Measurements from ENCODE around the gene TRERF1.

The TRERF1 gene

GRCh38 chr6:42339991-42340401, 111.7 kb downstream of the TRERF1 start:
- Histone ChIP-seq H3K79me1 (replicated peaks; ENCODE audit: low read length, poor library complexity, severe bottlenecking) (peaks cover 51% of the 10 kb centered on the region), H2AFZ (ENCODE audit: low read depth, low read length) (no peak overlapping the region), H4K91ac (ENCODE audit: low read length) (no peak overlapping the region), H3K9ac (ENCODE audit: low read length) (no peak overlapping the region), H2BK15ac (ENCODE audit: low read depth, poor library complexity, severe bottlenecking) (no peak overlapping the region), H3K4me1 (ENCODE audit: control insufficient read depth, insufficient read depth, low read depth, low read length) (peaks cover 15% of the 10 kb centered on the region), H2AK5ac (ENCODE audit: low read length, severe bottlenecking) (no peak overlapping the region), H2BK5ac (ENCODE audit: low read depth, low read length, poor library complexity, severe bottlenecking) (no peak overlapping the region), H4K8ac (ENCODE audit: low read length) (no peak overlapping the region), H3K27ac (ENCODE audit: low read length, poor library complexity, severe bottlenecking) (no peak overlapping the region), H3K4me3 (ENCODE audit: insufficient read depth in 1 of 2, low read depth in 1 of 2, low read length in 2 of 2) (no peak overlapping the region), H2BK120ac (ENCODE audit: low read depth, low read length) (no peak overlapping the region), H3K4me2 (ENCODE audit: low read length, poor library complexity, severe bottlenecking) (no peak overlapping the region), H3K9me3 (ENCODE audit: control insufficient read depth, low read length) (no peaks in the 10 kb centered on the region), H3K18ac (ENCODE audit: low read depth in 1 of 2, low read length in 2 of 2) (no peak overlapping the region), H3K27me3 (ENCODE audit: control insufficient read depth in 1 of 2, insufficient read depth in 1 of 2, low read length in 2 of 2) (no peaks in the 10 kb centered on the region), H3K36me3 (ENCODE audit: control insufficient read depth in 1 of 2, insufficient read depth in 2 of 2, low read depth in 1 of 2, low read length in 2 of 2) (peaks cover 3 to 12% of the 10 kb centered on the region in 2 experiments), H3K23ac (ENCODE audit: low read length in 2 of 2) (no peak overlapping the region), H2BK12ac (ENCODE audit: low read length in 2 of 2) (peak overlapping the region in 1 of 2 experiments; percentile 70), H3K4ac (ENCODE audit: low read depth in 1 of 2, low read length in 2 of 2) (no peak overlapping the region), H3K14ac (ENCODE audit: low read length in 2 of 2) (no peak overlapping the region)
- 94% methylated on average over 1 of the region's 2 CpGs for WGBS
- no peak for DNase-seq

- WGBS: under 1% methylated on average over 5 of the region's 7 CpGs
- peaks cover 17% of the 10 kb centered on the region for H3K4me1 ChIP-seq (ENCODE audit: control insufficient read depth, insufficient read depth, low read depth, low read length)
- peak; percentile 98 for DNase-seq
- H2BK15ac ChIP-seq (ENCODE audit: low read depth, poor library complexity, severe bottlenecking): no peak overlapping the region
- no peak overlapping the region for H2BK120ac ChIP-seq (ENCODE audit: low read depth, low read length)
- peak overlapping the region; percentile 29 for H3K4me2 ChIP-seq (ENCODE audit: low read length, poor library complexity, severe bottlenecking)
- H2BK12ac ChIP-seq (ENCODE audit: low read length in 2 of 2): no peak overlapping the region
- H3K9me3 ChIP-seq (ENCODE audit: control insufficient read depth, low read length): no peaks in the 10 kb centered on the region
- no peak overlapping the region for H2AFZ ChIP-seq (ENCODE audit: low read depth, low read length)
- H3K18ac ChIP-seq (ENCODE audit: low read depth in 1 of 2, low read length in 2 of 2): peak overlapping the region; percentile 19 to 37
- peak overlapping the region; percentile 60 for H3K9ac ChIP-seq (ENCODE audit: low read length)
- H3K4ac ChIP-seq (ENCODE audit: low read depth in 1 of 2, low read length in 2 of 2): no peak overlapping the region
- peaks cover 54% of the 10 kb centered on the region for H3K79me1 ChIP-seq (replicated peaks; ENCODE audit: low read length, poor library complexity, severe bottlenecking)
- no peaks in the 10 kb centered on the region for H3K27me3 ChIP-seq (ENCODE audit: control insufficient read depth in 1 of 2, insufficient read depth in 1 of 2, low read length in 2 of 2)
- no peak overlapping the region for H3K23ac ChIP-seq (ENCODE audit: low read length in 2 of 2)
- no peak overlapping the region for H2BK5ac ChIP-seq (ENCODE audit: low read depth, low read length, poor library complexity, severe bottlenecking)
- H4K8ac ChIP-seq (ENCODE audit: low read length): no peak overlapping the region
- peak overlapping the region; percentile 58 for H3K27ac ChIP-seq (ENCODE audit: low read length, poor library complexity, severe bottlenecking)
- no peak overlapping the region for H4K91ac ChIP-seq (ENCODE audit: low read length)
- H2AK5ac ChIP-seq (ENCODE audit: low read length, severe bottlenecking): no peak overlapping the region
- H3K36me3 ChIP-seq (ENCODE audit: control insufficient read depth in 1 of 2, insufficient read depth in 2 of 2, low read depth in 1 of 2, low read length in 2 of 2): peaks cover 1 to 2% of the 10 kb centered on the region in 2 experiments
- H3K4me3 ChIP-seq (ENCODE audit: insufficient read depth in 1 of 2, low read depth in 1 of 2, low read length in 2 of 2): peak overlapping the region in 1 of 2 experiments; percentile 3
- no peak overlapping the region for H3K14ac ChIP-seq (ENCODE audit: low read length in 2 of 2)
These were observed 112.9 kb downstream of the TRERF1 start for GRCh38 chr6:42338744-42339222.

GRCh38 chr6:42337985-42338743, 113.6 kb downstream of the TRERF1 start:
- Histone ChIP-seq H2BK15ac (ENCODE audit: low read depth, poor library complexity, severe bottlenecking) (peak overlapping the region; percentile 19), H3K27me3 (ENCODE audit: control insufficient read depth in 1 of 2, insufficient read depth in 1 of 2, low read length in 2 of 2) (no peaks in the 10 kb centered on the region), H3K23ac (ENCODE audit: low read length in 2 of 2) (no peak overlapping the region), H2AK5ac (ENCODE audit: low read length, severe bottlenecking) (no peak overlapping the region), H2AFZ (ENCODE audit: low read depth, low read length) (no peak overlapping the region), H3K4me1 (ENCODE audit: control insufficient read depth, insufficient read depth, low read depth, low read length) (peaks cover 19% of the 10 kb centered on the region), H3K14ac (ENCODE audit: low read length in 2 of 2) (peak overlapping the region in 1 of 2 experiments; percentile 58), H2BK12ac (ENCODE audit: low read length in 2 of 2) (peak overlapping the region in 1 of 2 experiments; percentile 75), H3K79me1 (replicated peaks; ENCODE audit: low read length, poor library complexity, severe bottlenecking) (peaks cover 57% of the 10 kb centered on the region), H2BK120ac (ENCODE audit: low read depth, low read length) (no peak overlapping the region), H3K9ac (ENCODE audit: low read length) (no peak overlapping the region), H3K4me2 (ENCODE audit: low read length, poor library complexity, severe bottlenecking) (peak overlapping the region; percentile 29), H3K9me3 (ENCODE audit: control insufficient read depth, low read length) (no peaks in the 10 kb centered on the region), H3K4ac (ENCODE audit: low read depth in 1 of 2, low read length in 2 of 2) (peak overlapping the region in 1 of 2 experiments; percentile 29), H3K4me3 (ENCODE audit: insufficient read depth in 1 of 2, low read depth in 1 of 2, low read length in 2 of 2) (peak overlapping the region in 1 of 2 experiments; percentile 3), H4K91ac (ENCODE audit: low read length) (peak overlapping the region; percentile 25), H3K27ac (ENCODE audit: low read length, poor library complexity, severe bottlenecking) (peak overlapping the region; percentile 56), H4K8ac (ENCODE audit: low read length) (no peak overlapping the region), H3K36me3 (ENCODE audit: control insufficient read depth in 1 of 2, insufficient read depth in 2 of 2, low read depth in 1 of 2, low read length in 2 of 2) (peaks cover 0 to 3% of the 10 kb centered on the region in 2 experiments), H2BK5ac (ENCODE audit: low read depth, low read length, poor library complexity, severe bottlenecking) (no peak overlapping the region), H3K18ac (ENCODE audit: low read depth in 1 of 2, low read length in 2 of 2) (peak overlapping the region; percentile 75 to 79)
- DNase-seq: no peak
- 74% methylated on average over 11 of the region's 11 CpGs for WGBS

- Histone ChIP-seq H3K14ac (ENCODE audit: low read length in 2 of 2) (no peak overlapping the region), H2AK5ac (ENCODE audit: low read length, severe bottlenecking) (no peak overlapping the region), H3K79me1 (replicated peaks; ENCODE audit: low read length, poor library complexity, severe bottlenecking) (peaks cover 60% of the 10 kb centered on the region)
These were observed 115.3 kb downstream of the TRERF1 start for GRCh38 chr6:42336431-42336830.

More at GRCh38 chr6:42336431-42336830, 115.3 kb downstream of the TRERF1 start:
- H3K4me3 ChIP-seq (ENCODE audit: insufficient read depth in 1 of 2, low read depth in 1 of 2, low read length in 2 of 2): no peak overlapping the region
- H3K4me1 ChIP-seq (ENCODE audit: control insufficient read depth, insufficient read depth, low read depth, low read length): peaks cover 19% of the 10 kb centered on the region
- no peak overlapping the region for H3K4me2 ChIP-seq (ENCODE audit: low read length, poor library complexity, severe bottlenecking)
- H3K36me3 ChIP-seq (ENCODE audit: control insufficient read depth in 1 of 2, insufficient read depth in 2 of 2, low read depth in 1 of 2, low read length in 2 of 2): peaks cover 0 to 6% of the 10 kb centered on the region in 2 experiments
- no peak for DNase-seq
- H4K91ac ChIP-seq (ENCODE audit: low read length): no peak overlapping the region
- no peak overlapping the region for H3K18ac ChIP-seq (ENCODE audit: low read depth in 1 of 2, low read length in 2 of 2)
- no peak overlapping the region for H2AFZ ChIP-seq (ENCODE audit: low read depth, low read length)
- no peaks in the 10 kb centered on the region for H3K27me3 ChIP-seq (ENCODE audit: control insufficient read depth in 1 of 2, insufficient read depth in 1 of 2, low read length in 2 of 2)
- H4K8ac ChIP-seq (ENCODE audit: low read length): no peak overlapping the region
- 92% methylated on average over 5 of the region's 5 CpGs for WGBS
- no peak overlapping the region for H2BK5ac ChIP-seq (ENCODE audit: low read depth, low read length, poor library complexity, severe bottlenecking)
- H3K9me3 ChIP-seq (ENCODE audit: control insufficient read depth, low read length): no peaks in the 10 kb centered on the region
- H2BK15ac ChIP-seq (ENCODE audit: low read depth, poor library complexity, severe bottlenecking): no peak overlapping the region
- no peak overlapping the region for H3K23ac ChIP-seq (ENCODE audit: low read length in 2 of 2)
- H3K4ac ChIP-seq (ENCODE audit: low read depth in 1 of 2, low read length in 2 of 2): no peak overlapping the region
- no peak overlapping the region for H3K27ac ChIP-seq (ENCODE audit: low read length, poor library complexity, severe bottlenecking)
- no peak overlapping the region for H2BK12ac ChIP-seq (ENCODE audit: low read length in 2 of 2)
- no peak overlapping the region for H2BK120ac ChIP-seq (ENCODE audit: low read depth, low read length)
- no peak overlapping the region for H3K9ac ChIP-seq (ENCODE audit: low read length)

Data from mesenchymal stem cell (in vitro differentiated cells and primary cell).